Smooth muscle cell (in vitro differentiated cells): Measurements from ENCODE around the gene EXOC4. TPM values are rescaled to one million over a fixed set of nuclear protein-coding genes. Genes with fewer than 3 reads are reported as not detected.

Source experiments
- DNase-seq: peaks from one replicate; lab custom pipeline; 2025; ENCODE audit not compliant: unreplicated experiment; lab: John Stamatoyannopoulos, UW
- H2AFZ ChIP-seq: fragments of 200-600 bp; sonication (generic); 2 replicates; pipeline ENCODE4 v1.6.0; 2016; ENCODE audit warnings: antibody characterized with exemption, low read depth, mild to moderate bottlenecking
- H3F3A ChIP-seq: fragments of 200-600 bp; sonication (generic); 2 replicates; pipeline ENCODE4 v1.6.0; 2017; ENCODE audit warnings: antibody characterized with exemption, low read depth
- H3K27ac ChIP-seq: fragments of 200-600 bp; sonication (generic); 2 replicates; pipeline ENCODE4 v1.5.1; 2016; ENCODE audit warnings: low read depth, mild to moderate bottlenecking
- H3K27me3 ChIP-seq: fragments of 200-600 bp; sonication (generic); 2 replicates; pipeline ENCODE4 v1.6.1; 2016; ENCODE audit warnings: low read depth, mild to moderate bottlenecking
- H3K36me3 ChIP-seq: fragments of 200-600 bp; sonication (generic); 2 replicates; pipeline ENCODE4 v1.5.1; 2016; ENCODE audit warnings: low read depth
- H3K4me1 ChIP-seq: fragments of 200-600 bp; sonication (generic); 2 replicates; pipeline ENCODE4 v1.5.1; 2016; ENCODE audit warnings: low read depth
- H3K4me2 ChIP-seq: fragments of 200-600 bp; sonication (generic); 2 replicates; pipeline ENCODE4 v1.6.0; 2016; ENCODE audit warnings: mild to moderate bottlenecking
- H3K4me3 ChIP-seq: fragments of 200-600 bp; sonication (generic); 2 replicates; pipeline ENCODE4 v1.5.1; 2016; ENCODE audit warnings: mild to moderate bottlenecking
- H3K79me2 ChIP-seq: fragments of 200-600 bp; sonication (generic); 2 replicates; pipeline ENCODE4 v1.6.0; 2016; ENCODE audit warnings: low read depth, mild to moderate bottlenecking
- H3K9ac ChIP-seq: fragments of 200-600 bp; sonication (generic); 2 replicates; pipeline ENCODE4 v1.6.0; 2016; ENCODE audit warnings: low read depth
- H3K9me3 ChIP-seq: fragments of 200-600 bp; sonication (generic); replicated peaks from 2 replicates; pipeline ENCODE4 v1.5.1; 2016; ENCODE audit warnings: low read depth
- H4K20me1 ChIP-seq: fragments of 200-600 bp; sonication (generic); 2 replicates; pipeline ENCODE4 v1.6.0; 2016; ENCODE audit warnings: low read depth
- WGBS: methylation state at CpG from one replicate; pipeline ENCODE4 v1.1.7; 2016; ENCODE audit warnings: low lambda C conversion rate; 5-methylcytosine and 5-hydroxymethylcytosine counted together
- polyA plus RNA-seq: library from polyadenylated mRNA; unstranded; fragments of >200 nt; fragmentation: Nextera tagmentation; extraction: Ambion mirVana; gene quantifications from 2 replicates; pipeline ENCODE4 v1.2.1, GENCODE V29; 2016
- total RNA-seq: library from RNA; depleted of rRNA; stranded (reverse); fragments of >200 nt; gene quantifications from 2 replicates; pipeline ENCODE4 v1.2.3, GENCODE V29; 2014
- TF ChIP-seq, protein P1 (sequence below): fragments of 200-600 bp; sonication (generic); IDR thresholded peaks from 2 replicates; pipeline ENCODE4 v1.5.1; 2017; ENCODE audit warnings: borderline replicate concordance, mild to moderate bottlenecking, antibody characterized with exemption; ENCODE audit not compliant: insufficient read depth, poor library complexity, severe bottlenecking

The EXOC4 gene
- total and polyA plus RNA-seq, 2 experiments from 2014 or later: 21.5 to 47.1 TPM

DNA sequence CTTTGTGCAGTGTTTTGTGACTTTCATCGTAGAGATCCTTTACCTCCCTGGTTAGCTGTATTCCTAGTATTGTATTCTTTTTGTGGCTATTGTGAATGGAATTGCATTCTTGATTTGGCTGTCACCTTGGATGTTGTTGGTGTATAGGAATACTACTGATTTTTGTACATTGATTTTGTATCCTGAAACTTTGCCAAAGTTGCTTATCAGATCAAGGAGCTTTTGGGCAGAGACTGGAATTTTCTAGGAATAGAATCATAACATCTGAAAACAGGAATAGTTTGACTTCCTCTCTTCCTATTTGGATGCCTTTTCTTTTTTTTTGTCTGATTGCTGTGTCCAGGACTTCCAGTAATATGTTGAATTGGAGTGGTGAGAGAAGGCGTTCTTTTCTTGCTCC lies 590.5 kb downstream of the EXOC4 start:
- Histone ChIP-seq H2AFZ (no peak overlapping the region), H3K4me2 (no peak overlapping the region), H3K4me1 (peaks cover 9% of the 10 kb centered on the region), H3K4me3 (no peak overlapping the region), H3K9ac (no peak overlapping the region), H4K20me1 (peaks cover 5% of the 10 kb centered on the region), H3K79me2 (no peaks in the 10 kb centered on the region), H3K9me3 (no peaks in the 10 kb centered on the region), H3K36me3 (no peaks in the 10 kb centered on the region), H3F3A (no peaks in the 10 kb centered on the region), H3K27ac (no peak overlapping the region), H3K27me3 (no peaks in the 10 kb centered on the region)
- WGBS: 98% methylated on average over 2 of the region's 2 CpGs
- DNase-seq: no peak
- TF ChIP-seq, protein P1, sequence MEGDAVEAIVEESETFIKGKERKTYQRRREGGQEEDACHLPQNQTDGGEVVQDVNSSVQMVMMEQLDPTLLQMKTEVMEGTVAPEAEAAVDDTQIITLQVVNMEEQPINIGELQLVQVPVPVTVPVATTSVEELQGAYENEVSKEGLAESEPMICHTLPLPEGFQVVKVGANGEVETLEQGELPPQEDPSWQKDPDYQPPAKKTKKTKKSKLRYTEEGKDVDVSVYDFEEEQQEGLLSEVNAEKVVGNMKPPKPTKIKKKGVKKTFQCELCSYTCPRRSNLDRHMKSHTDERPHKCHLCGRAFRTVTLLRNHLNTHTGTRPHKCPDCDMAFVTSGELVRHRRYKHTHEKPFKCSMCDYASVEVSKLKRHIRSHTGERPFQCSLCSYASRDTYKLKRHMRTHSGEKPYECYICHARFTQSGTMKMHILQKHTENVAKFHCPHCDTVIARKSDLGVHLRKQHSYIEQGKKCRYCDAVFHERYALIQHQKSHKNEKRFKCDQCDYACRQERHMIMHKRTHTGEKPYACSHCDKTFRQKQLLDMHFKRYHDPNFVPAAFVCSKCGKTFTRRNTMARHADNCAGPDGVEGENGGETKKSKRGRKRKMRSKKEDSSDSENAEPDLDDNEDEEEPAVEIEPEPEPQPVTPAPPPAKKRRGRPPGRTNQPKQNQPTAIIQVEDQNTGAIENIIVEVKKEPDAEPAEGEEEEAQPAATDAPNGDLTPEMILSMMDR: no peak

DNA sequence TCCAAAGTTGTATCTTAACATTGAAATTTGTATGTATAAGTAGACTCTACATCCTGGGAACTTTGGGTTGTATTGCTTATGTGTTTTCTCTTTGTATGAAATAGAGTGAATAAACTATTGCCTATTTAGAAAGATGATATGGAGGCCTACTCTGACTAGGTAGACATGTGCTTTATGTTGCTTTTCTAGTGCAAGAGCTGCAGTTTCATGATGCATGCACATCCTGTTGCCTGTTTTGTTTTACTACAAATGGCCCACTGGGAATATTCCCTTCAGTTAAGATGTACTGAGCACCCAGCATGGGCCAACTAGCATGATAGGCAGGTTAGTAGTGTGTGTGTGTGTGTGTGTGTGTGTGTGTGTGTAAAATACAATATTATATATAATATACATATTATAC lies 592.1 kb downstream of the EXOC4 start:
- no peak overlapping the region for H3K4me2 ChIP-seq
- H3F3A ChIP-seq: no peaks in the 10 kb centered on the region
- no peaks in the 10 kb centered on the region for H3K36me3 ChIP-seq
- no peak overlapping the region for H3K9ac ChIP-seq
- no peaks in the 10 kb centered on the region for H3K9me3 ChIP-seq
- peaks cover 9% of the 10 kb centered on the region for H3K4me1 ChIP-seq
- no peak overlapping the region for H3K27ac ChIP-seq
- H2AFZ ChIP-seq: no peak overlapping the region
- peaks cover 5% of the 10 kb centered on the region for H4K20me1 ChIP-seq
- no peaks in the 10 kb centered on the region for H3K27me3 ChIP-seq
- TF ChIP-seq, protein P1: no peak
- no peak overlapping the region for H3K4me3 ChIP-seq
- H3K79me2 ChIP-seq: no peaks in the 10 kb centered on the region
- no peak for DNase-seq

DNA sequence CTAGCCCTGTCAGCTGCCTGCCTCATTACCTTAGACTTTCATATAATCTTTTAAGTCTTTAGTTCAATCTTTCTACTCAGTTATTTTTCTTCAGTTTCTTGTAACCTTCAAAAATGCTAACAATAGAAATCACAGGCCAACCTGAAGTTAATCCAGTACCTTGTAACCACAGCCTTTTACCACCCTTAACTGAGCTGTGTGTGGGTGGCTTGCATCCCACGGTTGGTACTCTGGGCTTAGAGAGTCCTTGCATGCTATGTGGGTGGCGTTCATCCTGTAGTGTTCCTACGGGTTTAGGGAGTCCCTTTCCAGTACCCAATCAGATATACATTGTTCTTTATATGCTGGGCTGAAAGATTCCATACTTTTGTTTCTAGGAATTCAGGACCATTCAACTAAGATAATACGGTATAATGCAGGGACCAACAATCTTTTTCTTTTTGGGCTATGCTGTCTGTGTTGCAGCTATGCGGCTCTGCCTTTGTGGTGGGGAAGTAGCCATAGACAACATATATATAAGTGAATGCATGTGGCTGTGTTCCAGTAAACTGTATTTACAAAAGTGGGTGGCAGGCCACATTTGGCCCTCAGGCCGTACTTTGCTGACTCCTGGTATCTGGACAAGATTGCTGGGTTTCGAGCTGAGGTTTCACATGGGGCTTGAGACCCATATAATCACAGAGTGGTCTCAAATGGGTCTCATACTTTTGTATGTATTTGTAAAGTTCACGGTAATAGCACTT lies 593.5 kb downstream of the EXOC4 start:
- no peak overlapping the region for H3K4me2 ChIP-seq
- H4K20me1 ChIP-seq: peaks cover 5% of the 10 kb centered on the region
- no peaks in the 10 kb centered on the region for H3F3A ChIP-seq
- H3K4me1 ChIP-seq: peaks cover 9% of the 10 kb centered on the region
- 59% methylated on average over 8 of the region's 8 CpGs for WGBS
- no peaks in the 10 kb centered on the region for H3K79me2 ChIP-seq
- H3K36me3 ChIP-seq: no peaks in the 10 kb centered on the region
- H2AFZ ChIP-seq: no peak overlapping the region
- H3K9me3 ChIP-seq: no peaks in the 10 kb centered on the region
- H3K27me3 ChIP-seq: no peaks in the 10 kb centered on the region
- DNase-seq: no peak
- H3K4me3 ChIP-seq: no peak overlapping the region
- TF ChIP-seq, protein P1: no peak
- H3K9ac ChIP-seq: no peak overlapping the region
- H3K27ac ChIP-seq: no peak overlapping the region
